ENCODE data around the gene ZBTB49.
A peak's percentile ranks its signal among the peaks of the same experiment; 100 is the strongest.
"Not testable (repeated sequence)": the region's sequence is repeated elsewhere in the genome, so short reads cannot be mapped to it uniquely, and the experiment has no call there.

The ZBTB49 gene, protein sequence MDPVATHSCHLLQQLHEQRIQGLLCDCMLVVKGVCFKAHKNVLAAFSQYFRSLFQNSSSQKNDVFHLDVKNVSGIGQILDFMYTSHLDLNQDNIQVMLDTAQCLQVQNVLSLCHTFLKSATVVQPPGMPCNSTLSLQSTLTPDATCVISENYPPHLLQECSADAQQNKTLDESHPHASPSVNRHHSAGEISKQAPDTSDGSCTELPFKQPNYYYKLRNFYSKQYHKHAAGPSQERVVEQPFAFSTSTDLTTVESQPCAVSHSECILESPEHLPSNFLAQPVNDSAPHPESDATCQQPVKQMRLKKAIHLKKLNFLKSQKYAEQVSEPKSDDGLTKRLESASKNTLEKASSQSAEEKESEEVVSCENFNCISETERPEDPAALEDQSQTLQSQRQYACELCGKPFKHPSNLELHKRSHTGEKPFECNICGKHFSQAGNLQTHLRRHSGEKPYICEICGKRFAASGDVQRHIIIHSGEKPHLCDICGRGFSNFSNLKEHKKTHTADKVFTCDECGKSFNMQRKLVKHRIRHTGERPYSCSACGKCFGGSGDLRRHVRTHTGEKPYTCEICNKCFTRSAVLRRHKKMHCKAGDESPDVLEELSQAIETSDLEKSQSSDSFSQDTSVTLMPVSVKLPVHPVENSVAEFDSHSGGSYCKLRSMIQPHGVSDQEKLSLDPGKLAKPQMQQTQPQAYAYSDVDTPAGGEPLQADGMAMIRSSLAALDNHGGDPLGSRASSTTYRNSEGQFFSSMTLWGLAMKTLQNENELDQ

DNA sequence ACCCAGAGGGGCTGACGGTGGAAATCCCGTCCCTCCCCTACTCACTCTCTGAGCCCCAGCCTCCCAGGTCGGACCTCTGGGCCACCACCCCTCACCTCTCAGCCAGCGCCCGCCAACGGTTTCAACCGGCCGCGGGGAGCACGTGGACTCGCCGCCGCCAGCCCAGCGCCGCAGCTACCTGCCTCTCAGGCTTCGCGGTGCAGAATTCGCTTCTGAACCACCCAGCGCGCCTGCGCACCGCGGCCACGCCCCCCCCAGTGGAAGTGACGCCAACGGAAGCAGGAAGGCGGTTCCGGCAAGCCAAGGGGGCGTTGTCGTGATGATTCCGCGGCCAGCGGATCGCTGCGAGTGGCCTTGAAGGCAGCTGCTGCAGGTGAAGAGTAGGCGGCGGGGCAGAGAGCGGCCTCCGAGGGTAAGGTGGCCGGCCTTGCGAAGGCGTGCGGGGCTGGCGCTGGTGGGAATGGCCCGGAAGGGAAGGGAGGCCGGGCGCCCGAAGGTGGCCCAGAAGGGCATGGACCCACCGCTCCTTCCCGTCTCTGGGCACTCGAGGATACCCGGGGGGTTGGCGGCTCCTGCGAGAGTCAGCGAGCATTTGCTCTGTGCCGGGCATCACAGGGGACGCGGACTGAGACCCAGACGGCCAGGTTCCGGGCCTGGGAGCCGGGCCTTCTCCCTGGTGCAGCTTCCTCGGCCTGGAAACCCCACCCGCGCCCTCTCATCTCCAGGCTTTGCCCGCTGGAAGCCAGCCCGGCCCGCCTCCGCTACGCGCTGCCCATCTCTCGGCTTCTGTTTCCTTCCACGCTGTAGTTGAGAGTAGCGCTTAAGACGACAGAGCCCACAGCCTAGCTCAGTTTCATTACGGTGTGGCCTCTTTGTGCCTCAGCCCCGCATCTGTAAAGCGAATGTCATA lies at the start of gene ZBTB49, which contains the start of gene LYAR:
Gene ZBTB49 (plus strand): TSS at position 311 of the 910 bp plus-strand sequence. CDS start 9,695 bp downstream, outside the sequence.
Gene LYAR (minus strand): TSS at position 214 of the 910 bp plus-strand sequence. CDS start 6,412 bp downstream, outside the sequence.
- Histone ChIP-seq H3K9ac (peak within 1 kb of the TSS; percentile 85), H3K4me2 (peak within 1 kb of the TSS; percentile 91), H3K9me3 (peaks cover 6% of the 10 kb centered on the region), H3K27me3 (no peaks in the 10 kb centered on the region), H3K36me3 (peaks cover 41% of the 10 kb centered on the region), H3K4me1 (peaks cover 27% of the 10 kb centered on the region), H3K4me3 (peak within 1 kb of the TSS; percentile 92), H4K20me1 (peaks cover 54% of the 10 kb centered on the region), H3K27ac (peak within 1 kb of the TSS; percentile 75)
- TF ChIP-seq Cebpa-rat (IDR thresholded peaks at IDR 0.05): no peak

DNA sequence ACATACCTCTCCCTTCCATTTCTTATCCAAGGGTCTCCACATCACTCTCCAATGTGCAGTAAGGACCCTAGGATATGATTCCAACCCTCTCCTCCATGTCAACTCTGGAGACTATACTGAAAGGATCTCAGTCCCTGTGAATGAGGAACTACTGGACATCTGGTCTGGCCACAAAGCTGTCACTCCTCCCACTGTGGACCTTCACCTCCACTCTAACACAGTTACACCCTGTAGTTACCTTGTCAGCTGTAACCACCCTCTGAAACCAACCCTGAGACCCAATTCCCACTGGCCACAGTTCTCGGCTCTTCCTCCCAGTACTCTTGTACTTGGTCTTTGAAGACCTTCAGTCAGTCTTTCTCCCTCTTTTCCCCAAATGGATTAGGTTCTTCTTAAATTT lies 44.9 kb upstream of the ZBTB49 start:
- H3K9me3 ChIP-seq: peaks cover 7% of the 10 kb centered on the region; the same call in 1 of the 2 replicates
- peaks cover 29% of the 10 kb centered on the region for H3K27me3 ChIP-seq
- H3K4me2 ChIP-seq: no peak overlapping the region
- H3K4me3 ChIP-seq: no peak overlapping the region
- H4K20me1 ChIP-seq: no peaks in the 10 kb centered on the region
- H3K36me3 ChIP-seq: peaks cover 35% of the 10 kb centered on the region; the same call in 1 of the 2 replicates
- no peak overlapping the region for H3K27ac ChIP-seq
- peaks cover 18% of the 10 kb centered on the region for H3K4me1 ChIP-seq
- no peak overlapping the region for H3K9ac ChIP-seq
- no peak for TF ChIP-seq Cebpa-rat (IDR thresholded peaks at IDR 0.05)

DNA sequence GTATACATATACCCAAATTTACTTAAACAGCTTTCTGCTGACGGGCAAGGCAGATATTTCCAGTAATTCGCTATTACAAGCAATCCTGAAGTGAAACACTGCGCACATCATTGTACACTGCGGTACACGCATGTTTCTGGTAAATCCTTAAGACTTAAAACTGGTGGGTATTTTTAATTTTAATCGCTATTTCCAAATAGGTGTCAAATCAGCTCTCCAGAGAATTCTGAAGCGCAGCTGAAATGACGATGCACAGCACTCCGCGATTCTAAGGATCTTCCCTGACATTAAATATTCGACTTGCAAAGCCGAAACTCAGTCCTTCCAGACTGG lies 42.4 kb upstream of the ZBTB49 start:
- peaks cover 7% of the 10 kb centered on the region; the same call in 1 of the 2 replicates for H3K9me3 ChIP-seq
- peak overlapping the region; percentile 85 for H3K9ac ChIP-seq
- peaks cover 19% of the 10 kb centered on the region; the same call in 1 of the 2 replicates for H3K36me3 ChIP-seq
- peak overlapping the region; percentile 79 for H3K4me3 ChIP-seq
- H3K4me2 ChIP-seq: peak overlapping the region; percentile 78
- no peaks in the 10 kb centered on the region for H4K20me1 ChIP-seq
- no peak for TF ChIP-seq Cebpa-rat (IDR thresholded peaks at IDR 0.05)
- peak overlapping the region; percentile 85 for H3K27ac ChIP-seq
- H3K4me1 ChIP-seq: peaks cover 18% of the 10 kb centered on the region
- H3K27me3 ChIP-seq: peaks cover 29% of the 10 kb centered on the region

DNA sequence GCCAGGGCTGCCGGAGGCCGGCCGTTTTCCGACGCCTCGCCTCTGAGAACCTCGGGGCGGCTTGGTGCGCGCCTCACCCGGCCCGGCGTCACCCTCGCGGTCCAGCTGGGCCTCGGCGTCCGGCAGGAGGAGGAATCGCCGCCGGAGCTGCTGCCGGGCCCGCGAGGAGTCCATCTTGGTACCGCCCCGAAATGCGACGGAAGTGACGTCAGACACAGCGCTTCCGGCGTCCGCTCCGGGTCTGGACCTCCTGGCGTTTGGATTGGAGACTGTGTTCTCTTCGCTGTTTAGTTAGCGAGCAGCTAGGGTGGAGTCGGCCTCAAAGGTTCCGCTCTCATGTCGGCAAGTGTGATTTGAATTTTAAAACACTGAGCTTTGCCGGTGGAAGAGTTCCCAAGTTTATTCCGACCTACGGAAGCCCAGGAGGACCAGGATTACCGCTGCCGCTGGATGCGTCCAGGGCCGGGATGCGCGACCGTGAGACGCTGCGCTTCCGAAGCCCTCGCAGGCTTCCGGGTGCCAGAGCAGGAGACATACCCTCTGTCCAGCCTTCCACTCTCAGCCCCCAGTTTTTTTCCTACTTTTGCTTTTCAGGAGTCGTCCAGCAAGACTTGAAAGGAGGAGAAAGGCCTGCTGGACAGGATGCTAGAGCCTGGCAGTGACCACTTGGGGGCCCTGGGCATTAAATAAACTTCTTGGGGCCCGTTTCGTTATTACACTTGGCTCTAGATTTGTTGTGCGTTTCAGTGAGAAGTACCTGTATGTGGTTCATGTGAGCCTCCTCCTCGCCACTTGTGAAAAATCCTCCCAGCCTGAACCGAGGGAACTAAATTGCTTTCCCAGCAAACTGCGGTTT lies 41.8 kb upstream of the ZBTB49 start, which contains the start of gene TMEM128:
Gene TMEM128 (minus strand): TSS at position 195 of the 856 bp plus-strand sequence. CDS start 21 bp downstream, at position 174.
- peak within 1 kb of the TSS; percentile 85 for H3K27ac ChIP-seq
- peak within 1 kb of the TSS; percentile 85 for H3K9ac ChIP-seq
- peaks cover 29% of the 10 kb centered on the region for H3K27me3 ChIP-seq
- TF ChIP-seq Cebpa-rat (IDR thresholded peaks at IDR 0.05): no peak
- peak within 1 kb of the TSS; percentile 78 for H3K4me2 ChIP-seq
- peaks cover 7% of the 10 kb centered on the region; the same call in 1 of the 2 replicates for H3K9me3 ChIP-seq
- H3K36me3 ChIP-seq: peaks cover 19% of the 10 kb centered on the region; the same call in 1 of the 2 replicates
- peak within 1 kb of the TSS; percentile 79 for H3K4me3 ChIP-seq
- no peaks in the 10 kb centered on the region for H4K20me1 ChIP-seq
- peaks cover 18% of the 10 kb centered on the region for H3K4me1 ChIP-seq

DNA sequence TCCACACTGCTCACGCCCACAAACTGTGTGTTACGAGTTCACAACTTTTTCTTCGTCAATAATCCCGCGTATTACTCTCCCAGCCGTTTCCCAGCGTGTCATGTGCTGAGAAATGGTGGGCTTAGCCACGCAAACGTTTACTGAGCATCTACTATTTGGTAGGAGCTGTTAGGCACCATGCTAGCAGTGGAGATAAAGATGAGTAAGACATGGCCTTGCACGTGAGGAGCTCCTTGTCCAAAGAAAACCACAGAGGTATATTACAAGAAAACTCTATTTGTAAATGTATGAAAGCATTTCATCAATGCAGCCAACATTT lies 41.2 kb upstream of the ZBTB49 start:
- no peaks in the 10 kb centered on the region for H4K20me1 ChIP-seq
- peak overlapping the region; percentile 78 for H3K4me2 ChIP-seq
- peaks cover 18% of the 10 kb centered on the region for H3K4me1 ChIP-seq
- peak overlapping the region; percentile 85 for H3K9ac ChIP-seq
- H3K27ac ChIP-seq: no peak overlapping the region
- peak overlapping the region; percentile 79 for H3K4me3 ChIP-seq
- peaks cover 29% of the 10 kb centered on the region for H3K27me3 ChIP-seq
- TF ChIP-seq Cebpa-rat (IDR thresholded peaks at IDR 0.05): no peak
- peaks cover 7% of the 10 kb centered on the region; the same call in 1 of the 2 replicates for H3K9me3 ChIP-seq
- peaks cover 15% of the 10 kb centered on the region; the same call in 1 of the 2 replicates for H3K36me3 ChIP-seq

DNA sequence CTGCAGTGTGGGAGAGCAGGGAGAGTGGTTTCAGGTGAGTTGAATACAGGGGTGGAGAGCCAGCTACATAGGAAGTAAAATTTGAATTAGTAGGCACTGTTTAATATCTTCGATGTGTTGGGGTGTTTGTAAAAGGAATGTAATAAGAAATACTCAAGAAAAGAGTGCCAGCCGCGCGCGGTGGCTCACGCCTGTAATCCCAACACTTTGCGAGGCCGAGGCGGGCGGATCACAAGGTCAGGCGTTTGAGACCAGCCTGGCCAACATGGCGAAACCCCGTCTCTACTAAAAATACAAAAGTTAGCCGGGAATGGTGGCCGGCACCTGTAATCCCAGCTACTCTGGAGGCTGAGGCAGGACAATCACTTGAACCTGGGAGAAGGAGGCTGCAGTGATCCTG lies 40.7 kb upstream of the ZBTB49 start:
- H3K4me2 ChIP-seq, H3K9ac ChIP-seq, H3K4me3 ChIP-seq: not testable (repeated sequence)

DNA sequence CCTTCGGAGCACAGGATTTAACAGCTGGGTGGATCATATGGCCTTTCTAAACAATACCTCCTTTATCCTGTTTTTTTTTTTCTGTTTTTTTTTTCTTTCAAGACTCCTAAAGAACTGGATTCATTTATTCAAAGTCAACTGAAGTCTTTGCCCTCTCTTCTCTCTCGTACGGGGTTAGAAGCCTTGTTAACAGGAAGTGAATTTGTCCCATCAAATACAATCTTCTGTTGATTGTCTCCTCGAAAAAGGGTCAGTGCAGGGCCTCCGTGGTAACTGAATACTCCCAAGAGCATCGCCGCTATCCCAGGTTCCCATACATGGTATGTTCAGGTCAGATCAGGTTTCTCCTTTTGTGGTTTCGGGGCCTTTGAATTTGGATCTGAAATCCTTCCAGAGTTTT lies 40.2 kb upstream of the ZBTB49 start:
- peaks cover 18% of the 10 kb centered on the region for H3K4me1 ChIP-seq
- no peak for TF ChIP-seq Cebpa-rat (IDR thresholded peaks at IDR 0.05)
- H3K27me3 ChIP-seq: peaks cover 29% of the 10 kb centered on the region
- peaks cover 5% of the 10 kb centered on the region; the same call in 1 of the 2 replicates for H3K36me3 ChIP-seq
- H3K9me3 ChIP-seq: peaks cover 7% of the 10 kb centered on the region; the same call in 1 of the 2 replicates
- no peak overlapping the region for H3K4me2 ChIP-seq
- no peak overlapping the region for H3K27ac ChIP-seq
- H3K9ac ChIP-seq: no peak overlapping the region
- no peaks in the 10 kb centered on the region for H4K20me1 ChIP-seq
- no peak overlapping the region for H3K4me3 ChIP-seq

More for the DNA sequence above, 40.7 kb upstream of the ZBTB49 start:
- H3K27ac ChIP-seq, H3K9me3 ChIP-seq, H4K20me1 ChIP-seq: not testable (repeated sequence)
- Histone ChIP-seq H3K36me3 (peaks cover 10% of the 10 kb centered on the region; the same call in 1 of the 2 replicates), H3K4me1 (peaks cover 18% of the 10 kb centered on the region), H3K27me3 (peaks cover 29% of the 10 kb centered on the region)

DNA sequence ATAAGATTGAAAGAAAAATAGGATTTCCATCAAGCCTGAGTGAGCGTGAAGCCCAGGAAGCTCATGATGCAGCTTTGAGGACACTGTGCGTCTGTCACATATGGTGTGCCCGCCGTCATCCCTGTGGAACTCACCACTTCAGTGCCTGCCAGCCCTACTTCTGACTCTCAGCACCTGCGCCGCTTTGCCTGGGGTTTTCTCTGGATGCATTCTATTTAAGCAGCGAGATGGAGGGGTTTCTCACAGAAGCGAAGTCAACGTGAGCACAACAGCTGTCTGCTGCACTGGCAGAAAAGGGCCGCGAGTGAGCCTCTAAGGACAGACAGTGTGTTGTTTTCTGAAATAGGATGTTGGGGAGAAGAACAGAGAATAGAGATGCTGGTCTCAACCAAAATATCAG lies 35.9 kb upstream of the ZBTB49 start:
- Histone ChIP-seq H3K4me1 (no peaks in the 10 kb centered on the region), H3K27me3 (peaks cover 2% of the 10 kb centered on the region; the same call in 1 of the 2 replicates), H3K36me3 (no peaks in the 10 kb centered on the region), H3K9me3 (no peaks in the 10 kb centered on the region), H3K27ac (no peak overlapping the region), H4K20me1 (no peaks in the 10 kb centered on the region), H3K4me3 (no peak overlapping the region), H3K4me2 (no peak overlapping the region), H3K9ac (no peak overlapping the region; the same call in 1 of the 2 replicates)
- TF ChIP-seq Cebpa-rat (IDR thresholded peaks at IDR 0.05): no peak
